ENCODE data around the gene OBP2A.

The OBP2A gene

DNA sequence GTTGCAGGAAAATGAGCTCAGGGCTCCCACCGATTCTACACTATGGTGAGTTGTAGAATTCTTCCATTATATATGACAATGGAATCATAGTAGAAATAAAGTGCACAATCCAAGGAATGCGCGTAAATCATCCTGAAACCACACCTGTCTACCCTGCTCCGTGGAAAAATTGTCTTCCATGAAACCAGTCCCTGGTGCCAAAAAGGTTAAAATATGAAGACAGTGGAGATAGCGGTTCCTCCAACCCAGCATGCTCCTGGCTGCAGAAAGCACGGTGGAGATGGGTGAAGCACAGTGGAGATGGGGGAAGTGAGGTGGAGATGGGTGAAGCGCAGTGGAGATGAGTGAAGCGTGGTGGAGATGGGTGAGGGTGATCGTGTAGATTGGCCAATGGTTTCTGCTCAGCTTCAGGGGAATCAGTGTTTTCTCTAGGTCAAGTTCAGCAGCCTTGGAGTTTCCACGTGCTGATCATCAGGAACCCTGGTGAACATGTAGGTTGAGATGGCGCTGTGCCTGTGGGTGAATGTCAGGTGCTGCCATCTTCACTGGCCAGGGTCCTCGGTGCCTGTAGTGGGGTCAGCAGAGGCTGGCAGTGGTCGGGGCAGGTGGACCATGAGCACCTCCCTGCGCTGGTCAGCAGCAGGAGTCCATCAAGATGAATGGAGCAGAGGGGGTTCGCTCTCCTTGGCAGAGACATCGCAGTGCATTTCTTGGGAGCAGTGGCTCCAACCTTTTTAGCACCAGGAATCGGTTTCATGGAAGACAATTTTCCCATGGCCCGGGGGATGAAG lies 35.9 kb downstream of the OBP2A start:
- Histone ChIP-seq H3K4me3 (ENCODE audit: insufficient read length, low read depth) (no peak overlapping the region), H3K27me3 (ENCODE audit: insufficient read depth, insufficient read length) (peaks cover 2% of the 10 kb centered on the region), H3K9ac (ENCODE audit: insufficient read length, low read depth) (no peak overlapping the region), H3K36me3 (ENCODE audit: insufficient read depth, insufficient read length, low read length) (no peaks in the 10 kb centered on the region), H3K9me3 (ENCODE audit: insufficient read depth, low read length) (no peaks in the 10 kb centered on the region), H3K4me1 (ENCODE audit: insufficient read depth, insufficient read length) (no peaks in the 10 kb centered on the region)
- TF ChIP-seq SUZ12 (IDR thresholded peaks at IDR 0.05; ENCODE audit: extremely low read depth, insufficient read depth, insufficient read length) (no peak), YY1 (IDR thresholded peaks at IDR 0.05; ENCODE audit: insufficient read depth, insufficient read length) (no peak), ZNF274 (IDR thresholded peaks at IDR 0.05; ENCODE audit: low read depth, low read length) (no peak)
- DNase-seq (ENCODE audit: low read depth, low spot score), result no peak

DNA sequence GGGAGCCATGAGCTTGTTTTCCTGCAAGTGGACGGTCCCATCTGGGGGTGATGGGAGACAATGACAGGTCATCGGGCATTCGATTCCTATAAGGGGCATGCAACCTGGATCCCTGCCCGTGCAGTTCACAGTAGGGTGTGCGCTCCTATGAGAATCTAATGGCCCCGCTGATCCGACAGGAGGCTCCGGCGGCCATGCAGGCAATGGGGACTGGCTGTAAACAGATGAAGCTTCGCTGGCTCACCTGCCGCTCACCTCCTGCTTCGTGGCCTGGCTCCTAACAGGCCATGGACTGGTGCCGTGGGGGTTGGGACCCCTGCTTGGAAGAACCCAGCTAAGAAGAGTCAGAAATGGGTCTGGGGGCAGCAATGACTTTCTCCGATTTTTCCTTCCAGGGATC lies 36.6 kb downstream of the OBP2A start:
- H3K9ac ChIP-seq (ENCODE audit: insufficient read length, low read depth), result no peak overlapping the region
- no peaks in the 10 kb centered on the region for H3K4me1 ChIP-seq (ENCODE audit: insufficient read depth, insufficient read length)
- H3K27me3 ChIP-seq (ENCODE audit: insufficient read depth, insufficient read length), result peaks cover 2% of the 10 kb centered on the region
- no peak for DNase-seq (ENCODE audit: low read depth, low spot score)
- no peak overlapping the region for H3K4me3 ChIP-seq (ENCODE audit: insufficient read length, low read depth)
- H3K36me3 ChIP-seq (ENCODE audit: insufficient read depth, insufficient read length, low read length), result no peaks in the 10 kb centered on the region
- no peaks in the 10 kb centered on the region for H3K9me3 ChIP-seq (ENCODE audit: insufficient read depth, low read length)
- TF ChIP-seq ZNF274 (IDR thresholded peaks at IDR 0.05; ENCODE audit: low read depth, low read length) (no peak), SUZ12 (IDR thresholded peaks at IDR 0.05; ENCODE audit: extremely low read depth, insufficient read depth, insufficient read length) (no peak), YY1 (IDR thresholded peaks at IDR 0.05; ENCODE audit: insufficient read depth, insufficient read length) (no peak)

DNA sequence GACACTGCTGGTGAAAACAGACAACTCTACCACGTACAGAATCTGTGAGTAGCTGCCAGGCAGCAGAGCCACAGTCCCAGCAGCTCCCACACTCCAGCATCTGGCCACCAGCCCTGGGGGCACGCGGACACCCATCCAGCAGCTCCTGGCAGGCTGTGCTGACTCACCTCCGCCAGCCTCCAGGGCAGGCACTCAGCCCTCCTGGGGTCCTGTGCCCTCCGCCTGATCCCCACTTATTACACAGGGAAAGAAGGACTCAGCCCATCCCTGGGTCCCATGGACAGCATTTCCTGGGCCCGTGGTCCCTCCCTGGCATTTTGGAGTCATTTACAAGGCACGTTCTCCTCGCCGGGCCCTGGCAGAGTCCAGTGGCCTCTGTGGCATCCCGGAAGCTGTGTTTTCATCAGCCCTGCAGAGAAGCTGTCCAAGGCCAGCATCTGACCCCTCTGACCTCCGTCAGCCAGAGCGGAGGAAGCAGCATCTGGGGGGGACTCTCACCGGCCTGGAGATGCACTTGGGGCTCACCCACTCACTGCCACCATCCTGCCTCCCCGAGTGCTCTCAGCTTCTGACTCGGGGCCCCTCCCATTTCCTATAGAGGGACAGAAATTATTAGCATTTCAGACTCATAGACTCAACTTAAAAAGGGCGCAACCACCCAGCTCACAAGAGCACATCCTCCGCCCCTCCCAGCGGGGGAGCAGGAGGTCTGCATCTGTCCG lies 37.2 kb downstream of the OBP2A start:
- H3K9ac ChIP-seq (ENCODE audit: insufficient read length, low read depth), result no peak overlapping the region
- H3K4me3 ChIP-seq (ENCODE audit: insufficient read length, low read depth), result no peak overlapping the region
- no peaks in the 10 kb centered on the region for H3K4me1 ChIP-seq (ENCODE audit: insufficient read depth, insufficient read length)
- TF ChIP-seq SUZ12 (IDR thresholded peaks at IDR 0.05; ENCODE audit: extremely low read depth, insufficient read depth, insufficient read length) (no peak), ZNF274 (IDR thresholded peaks at IDR 0.05; ENCODE audit: low read depth, low read length) (no peak), YY1 (IDR thresholded peaks at IDR 0.05; ENCODE audit: insufficient read depth, insufficient read length) (no peak)
- no peaks in the 10 kb centered on the region for H3K36me3 ChIP-seq (ENCODE audit: insufficient read depth, insufficient read length, low read length)
- peaks cover 2% of the 10 kb centered on the region for H3K27me3 ChIP-seq (ENCODE audit: insufficient read depth, insufficient read length)
- H3K9me3 ChIP-seq (ENCODE audit: insufficient read depth, low read length), result no peaks in the 10 kb centered on the region
- no peak for DNase-seq (ENCODE audit: low read depth, low spot score)

DNA sequence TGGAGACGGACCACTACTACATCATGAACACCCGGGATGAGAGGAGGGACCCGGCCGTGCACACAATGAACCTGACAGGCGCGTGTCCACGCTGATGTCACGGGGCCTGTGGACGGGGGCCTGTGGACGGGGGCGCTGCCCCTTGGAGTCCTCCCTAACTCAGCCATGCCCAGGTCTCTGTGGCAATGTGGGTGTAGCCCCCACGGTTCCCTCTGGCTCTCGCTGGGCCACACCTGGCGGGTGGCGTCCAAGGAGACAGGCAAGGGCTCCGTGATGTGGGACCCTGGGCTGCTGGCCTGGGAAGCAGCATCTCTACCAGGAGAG lies 37.7 kb downstream of the OBP2A start:
- Histone ChIP-seq H3K9me3 (ENCODE audit: insufficient read depth, low read length) (no peaks in the 10 kb centered on the region), H3K4me3 (ENCODE audit: insufficient read length, low read depth) (no peak overlapping the region), H3K27me3 (ENCODE audit: insufficient read depth, insufficient read length) (peaks cover 2% of the 10 kb centered on the region), H3K36me3 (ENCODE audit: insufficient read depth, insufficient read length, low read length) (no peaks in the 10 kb centered on the region), H3K4me1 (ENCODE audit: insufficient read depth, insufficient read length) (no peaks in the 10 kb centered on the region), H3K9ac (ENCODE audit: insufficient read length, low read depth) (no peak overlapping the region)
- no peak for DNase-seq (ENCODE audit: low read depth, low spot score)
- TF ChIP-seq YY1 (IDR thresholded peaks at IDR 0.05; ENCODE audit: insufficient read depth, insufficient read length) (no peak), SUZ12 (IDR thresholded peaks at IDR 0.05; ENCODE audit: extremely low read depth, insufficient read depth, insufficient read length) (no peak), ZNF274 (IDR thresholded peaks at IDR 0.05; ENCODE audit: low read depth, low read length) (no peak)

DNA sequence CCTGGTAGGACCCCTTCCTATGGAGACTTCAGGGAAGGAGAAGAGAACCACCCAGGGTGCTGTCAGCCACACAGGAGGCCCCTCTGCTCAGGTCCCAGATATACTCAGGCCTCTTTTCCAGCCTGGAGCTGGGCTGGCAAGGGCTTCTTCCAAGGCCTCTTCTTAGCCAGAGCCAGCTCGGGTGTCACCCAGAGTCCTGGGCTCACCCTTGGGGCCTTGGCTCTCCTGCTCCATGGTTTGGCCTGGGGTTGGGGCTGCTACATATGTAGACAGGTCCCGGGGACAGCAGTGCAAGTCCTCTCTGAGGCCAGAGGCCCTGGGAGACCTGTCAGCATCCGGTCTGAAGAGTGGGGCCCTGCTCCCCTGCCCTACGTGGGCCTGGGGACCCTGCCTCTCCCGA lies 38.4 kb downstream of the OBP2A start:
- H3K4me3 ChIP-seq (ENCODE audit: insufficient read length, low read depth), result no peak overlapping the region
- no peak overlapping the region for H3K9ac ChIP-seq (ENCODE audit: insufficient read length, low read depth)
- no peak for TF ChIP-seq SUZ12 (IDR thresholded peaks at IDR 0.05; ENCODE audit: extremely low read depth, insufficient read depth, insufficient read length)
- TF ChIP-seq YY1 (IDR thresholded peaks at IDR 0.05; ENCODE audit: insufficient read depth, insufficient read length), result no peak
- TF ChIP-seq ZNF274 (IDR thresholded peaks at IDR 0.05; ENCODE audit: low read depth, low read length), result no peak
- peaks cover 2% of the 10 kb centered on the region for H3K4me1 ChIP-seq (ENCODE audit: insufficient read depth, insufficient read length)
- no peaks in the 10 kb centered on the region for H3K9me3 ChIP-seq (ENCODE audit: insufficient read depth, low read length)
- peaks cover 2% of the 10 kb centered on the region for H3K27me3 ChIP-seq (ENCODE audit: insufficient read depth, insufficient read length)
- H3K36me3 ChIP-seq (ENCODE audit: insufficient read depth, insufficient read length, low read length), result no peaks in the 10 kb centered on the region
- DNase-seq (ENCODE audit: low read depth, low spot score), result no peak

DNA sequence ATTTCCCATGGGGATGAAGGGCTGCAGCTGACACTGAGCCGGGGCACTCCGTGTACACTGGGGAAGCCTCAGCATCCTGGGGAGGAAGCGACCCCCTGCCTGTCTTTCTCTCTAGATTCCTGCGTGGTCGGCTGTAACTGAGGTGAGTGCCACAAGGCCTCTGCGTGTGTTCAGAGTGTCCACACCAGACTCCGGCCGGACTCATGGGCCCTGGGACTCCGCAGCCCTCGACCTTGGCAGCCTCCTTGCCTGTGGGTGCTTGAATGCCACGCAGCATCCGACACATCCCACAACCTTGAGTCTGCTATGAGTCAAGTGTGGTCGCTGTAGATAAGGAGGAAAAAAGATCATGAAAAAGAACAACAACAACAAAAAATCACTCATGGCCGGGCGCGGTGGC lies 39.0 kb downstream of the OBP2A start:
- TF ChIP-seq YY1 (IDR thresholded peaks at IDR 0.05; ENCODE audit: insufficient read depth, insufficient read length), result no peak
- TF ChIP-seq SUZ12 (IDR thresholded peaks at IDR 0.05; ENCODE audit: extremely low read depth, insufficient read depth, insufficient read length), result no peak
- TF ChIP-seq ZNF274 (IDR thresholded peaks at IDR 0.05; ENCODE audit: low read depth, low read length), result no peak
- H3K4me1 ChIP-seq (ENCODE audit: insufficient read depth, insufficient read length), result peaks cover 2% of the 10 kb centered on the region
- no peak overlapping the region for H3K4me3 ChIP-seq (ENCODE audit: insufficient read length, low read depth)
- no peak for DNase-seq (ENCODE audit: low read depth, low spot score)
- no peak overlapping the region for H3K9ac ChIP-seq (ENCODE audit: insufficient read length, low read depth)
- no peaks in the 10 kb centered on the region for H3K9me3 ChIP-seq (ENCODE audit: insufficient read depth, low read length)
- no peaks in the 10 kb centered on the region for H3K27me3 ChIP-seq (ENCODE audit: insufficient read depth, insufficient read length)
- no peaks in the 10 kb centered on the region for H3K36me3 ChIP-seq (ENCODE audit: insufficient read depth, insufficient read length, low read length)

DNA sequence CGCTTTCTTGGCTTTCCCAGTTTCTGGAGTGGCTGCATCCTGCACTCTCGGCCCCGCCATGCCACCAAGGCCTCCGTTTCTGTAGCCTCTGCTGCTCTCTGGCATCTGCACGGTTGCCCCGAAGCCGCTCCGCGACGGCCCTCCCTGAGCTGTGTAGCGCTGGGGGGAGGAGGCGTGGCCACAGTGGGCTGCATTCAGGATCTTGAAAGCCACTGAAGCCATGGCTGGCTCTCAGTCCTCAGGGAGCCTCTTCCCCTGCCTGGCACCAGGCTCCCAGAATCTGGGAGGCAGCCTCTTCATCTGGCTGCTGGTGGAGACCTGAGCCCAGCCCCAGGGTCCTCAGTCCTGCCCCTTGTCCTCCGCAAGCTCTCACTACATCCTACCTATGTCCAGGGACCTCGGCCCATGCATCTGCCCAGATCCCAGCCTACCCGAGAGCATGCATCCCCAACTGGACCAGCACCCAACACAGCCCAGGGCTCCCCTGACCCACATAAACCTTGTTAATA lies 40.7 kb downstream of the OBP2A start:
- peaks cover 2% of the 10 kb centered on the region for H3K4me1 ChIP-seq (ENCODE audit: insufficient read depth, insufficient read length)
- H3K36me3 ChIP-seq (ENCODE audit: insufficient read depth, insufficient read length, low read length), result no peaks in the 10 kb centered on the region
- H3K9me3 ChIP-seq (ENCODE audit: insufficient read depth, low read length), result no peaks in the 10 kb centered on the region
- TF ChIP-seq YY1 (IDR thresholded peaks at IDR 0.05; ENCODE audit: insufficient read depth, insufficient read length) (no peak), SUZ12 (IDR thresholded peaks at IDR 0.05; ENCODE audit: extremely low read depth, insufficient read depth, insufficient read length) (no peak), ZNF274 (IDR thresholded peaks at IDR 0.05; ENCODE audit: low read depth, low read length) (no peak)
- no peak for DNase-seq (ENCODE audit: low read depth, low spot score)
- H3K27me3 ChIP-seq (ENCODE audit: insufficient read depth, insufficient read length), result no peaks in the 10 kb centered on the region
- no peak overlapping the region for H3K4me3 ChIP-seq (ENCODE audit: insufficient read length, low read depth)
- H3K9ac ChIP-seq (ENCODE audit: insufficient read length, low read depth), result no peak overlapping the region
